HFFc6 (cell line): ENCODE measurements around the gene CHN1. TPM values are rescaled to one million over a fixed set of nuclear protein-coding genes. Genes with fewer than 3 reads are reported as not detected.
A peak's percentile ranks its signal among the peaks of the same experiment; 100 is the strongest.

ENCODE experiments used
- DNase-seq: peaks from one replicate; pipeline ENCODE4 v3.0.0-alpha.2; 2018
- H3K27ac Mint-ChIP-seq: 2 replicates; pipeline ENCODE4 v1.8.0; 2020; ENCODE audit warnings: mild to moderate bottlenecking, mixed read lengths
- H3K27me3 Mint-ChIP-seq: 2 replicates; pipeline ENCODE4 v1.8.0; 2021; ENCODE audit warnings: mild to moderate bottlenecking, moderate library complexity, mixed read lengths; ENCODE audit not compliant: insufficient read depth
- H3K36me3 Mint-ChIP-seq: 2 replicates; pipeline ENCODE4 v1.8.0; 2021; ENCODE audit warnings: low read depth, mixed read lengths
- H3K4me1 Mint-ChIP-seq: 2 replicates; pipeline ENCODE4 v1.8.0; 2020; ENCODE audit warnings: low read depth, mixed read lengths
- H3K4me3 Mint-ChIP-seq: 2 replicates; pipeline ENCODE4 v1.8.0; 2020; ENCODE audit warnings: mild to moderate bottlenecking, moderate library complexity, mixed read lengths
- H3K9me3 Mint-ChIP-seq: 2 replicates; pipeline ENCODE4 v1.8.0; 2020; ENCODE audit warnings: mild to moderate bottlenecking, mixed read lengths
- CTCF ChIP-seq: fragments of 200-600 bp; sonication (generic); IDR thresholded peaks from 2 replicates; pipeline ENCODE4 v1.5.0; 2021; ENCODE audit warnings: antibody characterized with exemption, mild to moderate bottlenecking
- long read RNA-seq: library from polyadenylated mRNA; unstranded; transcript quantifications from one replicate; pipeline ENCODE4 v2.0.0, GENCODE V29; 2019
- total RNA-seq, 6 experiments: library from RNA; stranded (reverse); fragmentation: NEBNext Ultra II Directional; extraction: Animal tissue kit (Norgen Biotek cat#: 25700); gene quantifications; 2 replicates in 1 of 6; 3 replicates in 5 of 6; pipeline ENCODE4 v1.2.3, GENCODE V29; 2021

Gene CHN1, protein sequence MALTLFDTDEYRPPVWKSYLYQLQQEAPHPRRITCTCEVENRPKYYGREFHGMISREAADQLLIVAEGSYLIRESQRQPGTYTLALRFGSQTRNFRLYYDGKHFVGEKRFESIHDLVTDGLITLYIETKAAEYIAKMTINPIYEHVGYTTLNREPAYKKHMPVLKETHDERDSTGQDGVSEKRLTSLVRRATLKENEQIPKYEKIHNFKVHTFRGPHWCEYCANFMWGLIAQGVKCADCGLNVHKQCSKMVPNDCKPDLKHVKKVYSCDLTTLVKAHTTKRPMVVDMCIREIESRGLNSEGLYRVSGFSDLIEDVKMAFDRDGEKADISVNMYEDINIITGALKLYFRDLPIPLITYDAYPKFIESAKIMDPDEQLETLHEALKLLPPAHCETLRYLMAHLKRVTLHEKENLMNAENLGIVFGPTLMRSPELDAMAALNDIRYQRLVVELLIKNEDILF
- 100 to 1,000 TPM in 1 of 6 experiments, 10 to 100 TPM in 5; 85.5 to 104 (median 97.2) TPM for total RNA-seq
- long read RNA-seq, transcript CHN1-201 (7 exons, 2,047 nt), result major isoform, 97 of 113 reads
- long read RNA-seq, partial matches to known transcripts, result 4 of 113 reads
- long read RNA-seq, other reads (novel, unspliced or antisense), result 12 of 113 reads

DNA sequence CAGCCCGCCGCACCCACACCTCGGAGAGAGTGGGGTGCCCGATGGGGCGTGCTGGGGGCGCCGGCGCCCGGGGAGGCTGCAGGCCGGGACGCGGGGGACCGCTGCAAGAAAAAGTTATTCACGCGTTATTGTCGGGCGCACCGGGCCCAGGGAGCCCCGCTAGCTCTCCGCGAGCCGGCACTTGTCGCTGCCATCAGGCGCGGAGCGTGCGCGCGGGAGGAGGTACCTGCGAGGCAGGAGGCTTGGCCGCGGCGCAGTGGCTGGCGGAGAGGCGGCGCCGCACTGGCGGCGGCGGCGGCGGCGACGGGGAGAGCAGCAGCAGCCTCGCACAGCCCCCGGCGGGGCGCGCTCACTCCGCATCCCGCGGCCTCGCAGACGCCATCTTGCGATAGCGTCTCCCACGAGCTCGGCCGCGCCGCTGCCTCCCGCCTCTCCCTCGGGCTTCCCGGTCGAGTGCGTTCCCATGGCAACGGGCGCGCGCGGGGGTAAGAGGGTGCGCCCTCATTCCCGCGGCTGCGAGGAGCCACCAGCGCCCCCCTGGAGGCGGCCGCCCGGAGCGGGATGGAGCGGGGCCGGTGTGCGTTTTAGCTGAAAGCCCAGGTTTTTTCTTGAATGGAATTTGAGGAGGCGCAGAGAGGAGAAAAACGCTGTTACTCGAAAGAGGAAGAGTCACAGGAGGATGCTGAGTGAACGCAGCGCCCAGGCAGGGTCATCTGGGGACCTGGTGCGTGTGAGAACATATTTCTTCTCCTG lies at the start of gene CHN1:
CHN1 (minus strand) TSS at position 402 of the 753 bp plus-strand sequence. CDS start 469 bp downstream, outside the sequence.
- H3K27me3 Mint-ChIP-seq, result no peaks in the 10 kb centered on the region; the same call in none of the 2 replicates
- peak within 1 kb of the TSS; percentile 90 for H3K4me3 Mint-ChIP-seq
- no peaks in the 10 kb centered on the region for H3K9me3 Mint-ChIP-seq
- peak; percentile 65 for DNase-seq
- TF ChIP-seq CTCF, result peak; percentile 57
- H3K4me1 Mint-ChIP-seq, result peaks cover 14% of the 10 kb centered on the region
- peak within 1 kb of the TSS; percentile 69 for H3K27ac Mint-ChIP-seq
- no peaks in the 10 kb centered on the region for H3K36me3 Mint-ChIP-seq

DNA sequence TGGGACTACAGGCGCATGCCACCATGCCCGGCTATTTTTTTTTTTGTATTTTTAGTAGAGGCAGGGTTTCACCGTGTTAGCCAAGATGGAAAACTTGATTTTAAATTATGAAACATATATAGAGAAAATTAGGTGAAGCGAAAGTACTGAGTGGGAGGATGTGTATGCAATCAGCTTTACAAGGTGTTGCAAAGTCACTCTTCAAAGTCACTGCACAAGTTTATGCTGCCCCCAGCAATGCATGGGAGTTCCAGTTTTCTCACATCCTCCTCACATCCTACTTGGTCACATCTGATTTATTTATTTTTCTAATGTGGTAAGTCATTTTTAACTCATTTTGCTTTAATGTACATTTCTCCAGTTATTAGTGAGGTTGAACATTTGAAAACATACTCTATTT lies 49.2 kb upstream of the CHN1 start:
- no peak overlapping the region for H3K27ac Mint-ChIP-seq
- peaks cover 6% of the 10 kb centered on the region; the same call in 1 of the 2 replicates for H3K4me1 Mint-ChIP-seq
- TF ChIP-seq CTCF, result no peak
- H3K9me3 Mint-ChIP-seq, result no peaks in the 10 kb centered on the region
- no peak overlapping the region for H3K4me3 Mint-ChIP-seq
- H3K36me3 Mint-ChIP-seq, result peaks cover 9% of the 10 kb centered on the region
- peaks cover 3% of the 10 kb centered on the region for H3K27me3 Mint-ChIP-seq
- no peak for DNase-seq

- Mint-ChIP-seq H3K27ac (no peak overlapping the region), H3K27me3 (peaks cover 3% of the 10 kb centered on the region; the same call in 1 of the 2 replicates), H3K4me1 (peaks cover 6% of the 10 kb centered on the region; the same call in 1 of the 2 replicates), H3K4me3 (no peak overlapping the region), H3K36me3 (peaks cover 5% of the 10 kb centered on the region; the same call in 1 of the 2 replicates), H3K9me3 (no peaks in the 10 kb centered on the region)
- no peak for DNase-seq
- TF ChIP-seq CTCF, result no peak
These were observed 44.5 kb upstream of the CHN1 start for GRCh38 chr2:175049661-175050060.

GRCh38 chr2:175048275-175048674 lies 43.1 kb upstream of the CHN1 start:
- H3K36me3 Mint-ChIP-seq, result peaks cover 5% of the 10 kb centered on the region; the same call in 1 of the 2 replicates
- no peaks in the 10 kb centered on the region for H3K9me3 Mint-ChIP-seq
- TF ChIP-seq CTCF, result no peak
- H3K4me3 Mint-ChIP-seq, result no peak overlapping the region
- H3K27ac Mint-ChIP-seq, result no peak overlapping the region; the same call in 1 of the 2 replicates
- H3K4me1 Mint-ChIP-seq, result peaks cover 6% of the 10 kb centered on the region; the same call in 1 of the 2 replicates
- DNase-seq, result no peak
- H3K27me3 Mint-ChIP-seq, result peaks cover 3% of the 10 kb centered on the region; the same call in 1 of the 2 replicates

DNA sequence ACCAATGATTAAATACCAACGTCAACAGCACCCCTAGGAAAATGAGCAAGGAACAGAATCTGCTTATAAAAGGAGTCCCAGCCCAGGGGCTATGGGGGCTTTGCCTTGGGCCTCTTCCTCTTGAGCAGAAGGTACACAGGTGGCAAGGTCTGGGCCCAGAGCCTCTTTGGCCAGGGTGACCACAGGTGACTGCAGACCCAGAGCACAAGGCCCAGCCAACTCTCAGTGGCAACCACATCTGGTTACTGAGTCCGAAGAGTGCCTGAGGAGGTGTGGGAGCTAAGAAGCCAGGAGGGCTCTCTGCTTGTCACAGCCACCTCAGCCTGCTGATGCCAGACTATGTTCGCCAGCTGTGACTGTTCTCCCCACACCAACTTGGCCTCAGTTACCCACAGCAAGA lies 34.3 kb upstream of the CHN1 start:
- no peak overlapping the region for H3K4me3 Mint-ChIP-seq
- H3K27me3 Mint-ChIP-seq, result no peaks in the 10 kb centered on the region; the same call in 1 of the 2 replicates
- no peaks in the 10 kb centered on the region for H3K36me3 Mint-ChIP-seq
- H3K27ac Mint-ChIP-seq, result no peak overlapping the region
- no peak for TF ChIP-seq CTCF
- H3K4me1 Mint-ChIP-seq, result peaks cover 19% of the 10 kb centered on the region
- H3K9me3 Mint-ChIP-seq, result no peaks in the 10 kb centered on the region
- no peak for DNase-seq
